Natural killer cell (primary cell): ENCODE results near the gene GDI2. TPM values are rescaled to one million over a fixed set of nuclear protein-coding genes. Genes with fewer than 3 reads are reported as not detected.

ENCODE experiments used
- ATAC-seq, 3 donors: fragments of 150-1000 bp in 2 of 3; fragments of 200-7000 bp in 1 of 3; cut with Tn5 transposase; 1 replicate in 1 of 3; 2 replicates in 2 of 3; pipeline ENCODE4 v1.10.0; 2021; ENCODE audit warnings: mild to moderate bottlenecking in 2 of 3, moderate library complexity in 2 of 3
- DNase-seq, 2 donors: peaks; one replicate each; pipeline versions ENCODE4 v3.0.0 to v3.0.0-alpha.2; 2013 to 2021; ENCODE audit warnings: mixed read lengths in 1 of 2
- H3K27ac ChIP-seq: one replicate; pipeline ENCODE4 v1.5.1; 2013; ENCODE audit warnings: mild to moderate bottlenecking, low read length
- H3K27me3 ChIP-seq: one replicate; pipeline ENCODE4 v1.6.1; 2013; ENCODE audit warnings: low read length; ENCODE audit not compliant: control insufficient read depth, insufficient read depth
- H3K36me3 ChIP-seq: one replicate; pipeline ENCODE4 v1.6.1; 2013; ENCODE audit warnings: low read length; ENCODE audit not compliant: control insufficient read depth, insufficient read depth
- H3K4me1 ChIP-seq: one replicate; pipeline ENCODE4 v1.6.1; 2013; ENCODE audit warnings: low read length; ENCODE audit not compliant: control insufficient read depth, insufficient read depth
- H3K4me3 ChIP-seq: one replicate; pipeline ENCODE4 v1.5.1; 2013; ENCODE audit warnings: low read length
- H3K9me3 ChIP-seq: one replicate; pipeline ENCODE4 v1.6.1; 2013; ENCODE audit warnings: low read length; ENCODE audit not compliant: control insufficient read depth, insufficient read depth
- H3K27ac Mint-ChIP-seq, 2 donors: one replicate each; pipeline ENCODE4 v1.8.0; 2022; ENCODE audit warnings: mild to moderate bottlenecking in 2 of 2, mixed read lengths in 2 of 2, moderate library complexity in 1 of 2
- H3K27me3 Mint-ChIP-seq, 2 donors: one replicate each; pipeline ENCODE4 v1.8.0; 2022; ENCODE audit warnings: low read depth in 2 of 2, mixed read lengths in 2 of 2
- H3K36me3 Mint-ChIP-seq: one replicate; pipeline ENCODE4 v1.8.0; 2022; ENCODE audit warnings: mixed read lengths
- H3K4me1 Mint-ChIP-seq, 2 donors: one replicate each; pipeline ENCODE4 v1.8.0; 2022; ENCODE audit warnings: mixed read lengths in 2 of 2
- H3K4me3 Mint-ChIP-seq: one replicate; pipeline ENCODE4 v1.8.0; 2022; ENCODE audit warnings: mild to moderate bottlenecking, moderate library complexity, mixed read lengths
- H3K9me3 Mint-ChIP-seq, 2 donors: one replicate each; pipeline ENCODE4 v1.8.0; 2022; ENCODE audit warnings: mixed read lengths in 2 of 2
- CTCF ChIP-seq: fragments of 200-600 bp; IDR thresholded peaks from one replicate; pipeline ENCODE4 v1.8.0; 2022; ENCODE audit warnings: antibody characterized with exemption
- WGBS: methylation state at CpG from one replicate; pipeline ENCODE4 v1.1.7; 2013; ENCODE audit warnings: missing lambda C conversion rate; ENCODE audit not compliant: insufficient coverage; 5-methylcytosine and 5-hydroxymethylcytosine counted together
- intact Hi-C: fragments of 100-400 bp; cut with micrococcal nuclease; formaldehyde crosslinking; loops from one replicate; pipeline ENCODE4 v1.14.2; 2022
- total RNA-seq, 4 donors: library from RNA; stranded (reverse); fragments of 120-200 nt in 1 of 4; gene quantifications; one replicate each; pipeline versions ENCODE4 v1.2.3 to v1.2.4, GENCODE V29; 2013 to 2022

Gene GDI2
- total RNA-seq, 3 donors from 2014 or later (not counting 1 experiment from before 2014, with no cell fraction given): 97.9 to 104 (median 104) TPM

DNA sequence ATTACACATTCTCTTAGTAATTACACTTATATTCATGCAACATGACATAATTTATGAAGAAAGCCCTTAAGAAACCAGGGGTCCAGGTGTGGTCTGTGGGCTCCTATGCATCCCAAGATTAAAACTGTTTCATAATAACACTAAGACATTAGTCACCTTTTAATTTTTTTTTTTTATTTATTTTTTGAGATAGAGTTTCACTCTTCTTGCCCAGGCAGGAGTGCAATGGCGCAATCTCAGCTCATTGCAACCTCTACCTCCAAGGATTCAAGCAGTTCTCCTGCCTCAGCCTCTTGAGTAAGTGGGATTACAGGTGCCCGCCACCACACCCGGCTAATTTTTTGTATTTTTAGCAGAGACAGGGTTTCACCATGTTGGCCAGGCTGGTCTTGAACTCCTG, 12.5 kb downstream of the GDI2 start:
- H3K36me3 Mint-ChIP-seq: peaks cover 7% of the 10 kb centered on the region
- H3K27me3 Mint-ChIP-seq: no peaks in the 10 kb centered on the region
- H3K9me3 ChIP-seq: no peaks in the 10 kb centered on the region
- peaks cover 26 to 31% of the 10 kb centered on the region in 2 donors for H3K4me1 Mint-ChIP-seq
- WGBS: 100% methylated on average over 3 of the region's 3 CpGs
- no peak for ATAC-seq
- no peaks in the 10 kb centered on the region for H3K9me3 Mint-ChIP-seq
- TF ChIP-seq CTCF: no peak
- H3K36me3 ChIP-seq: peaks cover 31% of the 10 kb centered on the region
- H3K27ac ChIP-seq: no peak overlapping the region
- H3K4me1 ChIP-seq: no peaks in the 10 kb centered on the region
- no peak overlapping the region for H3K4me3 ChIP-seq
- DNase-seq: no peak
- H3K27me3 ChIP-seq: no peaks in the 10 kb centered on the region
- H3K4me3 Mint-ChIP-seq: no peak overlapping the region
- no peak overlapping the region for H3K27ac Mint-ChIP-seq
- intact Hi-C loops: no loop called here

DNA sequence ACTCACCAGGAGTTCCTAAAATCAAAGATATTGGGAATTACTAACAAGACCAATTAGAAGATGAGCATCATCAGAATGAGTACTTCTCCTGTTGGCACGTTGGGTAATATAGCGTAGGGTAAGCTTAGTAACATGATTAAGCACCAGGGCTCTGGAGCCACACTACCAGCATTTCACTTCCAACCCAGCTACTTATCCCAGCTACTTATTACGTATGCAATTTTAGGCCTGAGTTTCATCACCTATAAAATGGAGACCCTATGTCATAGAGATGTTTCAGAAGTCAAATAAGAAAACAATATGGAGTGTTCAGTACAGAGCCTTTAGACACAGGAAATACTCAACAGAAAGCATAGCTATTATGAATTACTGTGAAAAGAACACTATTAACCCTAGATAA, 19.0 kb downstream of the GDI2 start:
- H3K9me3 Mint-ChIP-seq: no peaks in the 10 kb centered on the region
- H3K36me3 Mint-ChIP-seq: peaks cover 5% of the 10 kb centered on the region
- DNase-seq (no peak), ATAC-seq (no peak)
- H3K4me1 Mint-ChIP-seq: peaks cover 0 to 9% of the 10 kb centered on the region in 2 donors
- no peak overlapping the region for H3K4me3 ChIP-seq
- no peaks in the 10 kb centered on the region for H3K9me3 ChIP-seq
- intact Hi-C loops: no loop called here
- no peak overlapping the region for H3K4me3 Mint-ChIP-seq
- peaks cover 68% of the 10 kb centered on the region for H3K36me3 ChIP-seq
- H3K27me3 Mint-ChIP-seq: no peaks in the 10 kb centered on the region
- H3K27ac ChIP-seq: no peak overlapping the region
- no peaks in the 10 kb centered on the region for H3K27me3 ChIP-seq
- 83% methylated on average over 1 of the region's 3 CpGs for WGBS
- peak overlapping the region in 1 of 2 donors; percentile 18 for H3K27ac Mint-ChIP-seq
- no peaks in the 10 kb centered on the region for H3K4me1 ChIP-seq
- TF ChIP-seq CTCF: no peak

DNA sequence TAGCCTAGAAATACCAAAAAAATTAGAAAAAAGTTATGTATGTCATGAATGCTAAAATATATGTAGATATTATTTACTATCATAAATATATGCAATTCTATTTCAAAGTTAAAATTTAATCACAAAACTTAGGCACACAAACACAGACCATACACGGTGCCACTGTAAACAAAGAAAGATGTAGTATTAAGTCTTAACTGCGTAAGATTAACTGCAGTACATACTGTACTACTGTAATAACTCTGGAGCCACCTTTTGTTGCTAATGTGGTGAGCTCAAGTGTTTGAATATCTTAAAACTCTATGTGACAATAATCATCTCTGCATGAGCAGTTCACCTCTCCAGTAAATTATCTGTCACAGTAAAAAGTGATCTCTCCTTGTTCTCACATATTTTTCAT, 23.6 kb downstream of the GDI2 start:
- intact Hi-C loops: no loop called here
- Mint-ChIP-seq H3K9me3 (no peaks in the 10 kb centered on the region), H3K36me3 (peaks cover 10% of the 10 kb centered on the region), H3K4me3 (no peak overlapping the region), H3K27me3 (no peaks in the 10 kb centered on the region), H3K27ac (peak overlapping the region; percentile 54 to 61), H3K4me1 (peaks cover 12 to 17% of the 10 kb centered on the region in 2 donors)
- no peaks in the 10 kb centered on the region for H3K27me3 ChIP-seq
- peaks cover 75% of the 10 kb centered on the region for H3K36me3 ChIP-seq
- H3K4me3 ChIP-seq: no peak overlapping the region
- no peak overlapping the region for H3K27ac ChIP-seq
- no peaks in the 10 kb centered on the region for H3K4me1 ChIP-seq
- ATAC-seq (no peak), DNase-seq (no peak)
- WGBS: no CpG with 5 or more reads among the region's 2 CpGs
- TF ChIP-seq CTCF: no peak
- H3K9me3 ChIP-seq: no peaks in the 10 kb centered on the region

GRCh38 chr10:5788969-5789368, 24.3 kb downstream of the GDI2 start:
- H3K27ac ChIP-seq: no peak overlapping the region
- intact Hi-C loops: no loop called here
- H3K27me3 ChIP-seq: no peaks in the 10 kb centered on the region
- ATAC-seq (peak in 1 of 3 donors; percentile 41), DNase-seq (no peak)
- Mint-ChIP-seq H3K27ac (peak overlapping the region; percentile 54 to 61), H3K27me3 (no peaks in the 10 kb centered on the region), H3K9me3 (no peaks in the 10 kb centered on the region), H3K4me1 (peaks cover 19 to 24% of the 10 kb centered on the region in 2 donors), H3K36me3 (peaks cover 16% of the 10 kb centered on the region), H3K4me3 (no peak overlapping the region)
- H3K4me1 ChIP-seq: no peaks in the 10 kb centered on the region
- no peak overlapping the region for H3K4me3 ChIP-seq
- 61% methylated on average over 4 of the region's 5 CpGs for whole genome bisulfite sequencing
- H3K9me3 ChIP-seq: no peaks in the 10 kb centered on the region
- peaks cover 76% of the 10 kb centered on the region for H3K36me3 ChIP-seq
- TF ChIP-seq CTCF: no peak
